Skeletal muscle cell (primary cell): ENCODE data around the gene RPL35.

ENCODE experiments used
- DNase-seq: peaks from one replicate; pipeline ENCODE4 v3.0.0-alpha.2; 2010; ENCODE audit warnings: low read depth
- H3K4me3 ChIP-seq: 2 replicates; pipeline ENCODE4 v1.5.1; 2011; ENCODE audit warnings: low read depth, mild to moderate bottlenecking, control low read depth, low read length, moderate library complexity

The RPL35 gene

GRCh38 chr9:124878021-124878420 is 16.3 kb upstream of the RPL35 start:
- no peak for DNase-seq
- H3K4me3 ChIP-seq = no peak overlapping the region

- no peak for DNase-seq
- no peak overlapping the region for H3K4me3 ChIP-seq
Observed at GRCh38 chr9:124877021-124877782, 15.4 kb upstream of the RPL35 start.

- no peak for DNase-seq
- no peak overlapping the region for H3K4me3 ChIP-seq
Observed at GRCh38 chr9:124875501-124875900, 13.7 kb upstream of the RPL35 start.

GRCh38 chr9:124873664-124874063 is 11.9 kb upstream of the RPL35 start:
- no peak overlapping the region for H3K4me3 ChIP-seq
- DNase-seq = no peak

- no peak for DNase-seq
- H3K4me3 ChIP-seq = peak overlapping the region; percentile 95
Observed at GRCh38 chr9:124871156-124871561, 9.4 kb upstream of the RPL35 start.

- peak overlapping the region; percentile 95 for H3K4me3 ChIP-seq
- no peak for DNase-seq
Observed at GRCh38 chr9:124870723-124871122, 9.0 kb upstream of the RPL35 start.

- DNase-seq = no peak
- peak overlapping the region; percentile 95 for H3K4me3 ChIP-seq
Observed at GRCh38 chr9:124869986-124870560, 8.3 kb upstream of the RPL35 start.

GRCh38 chr9:124869466-124869985 is 7.8 kb upstream of the RPL35 start:
- H3K4me3 ChIP-seq = peak overlapping the region; percentile 95
- DNase-seq = no peak

- H3K4me3 ChIP-seq = peak overlapping the region; percentile 95
- no peak for DNase-seq
Observed at GRCh38 chr9:124868511-124869465, 7.0 kb upstream of the RPL35 start.

- DNase-seq = no peak
- H3K4me3 ChIP-seq = no peak overlapping the region
Observed at GRCh38 chr9:124863371-124863871, 1.7 kb upstream of the RPL35 start.

GRCh38 chr9:124860582-124861341 is 995 bp downstream of the RPL35 start:
- no peak for DNase-seq
- peak overlapping the region; percentile 94 for H3K4me3 ChIP-seq

- no peak for DNase-seq
- H3K4me3 ChIP-seq = peak overlapping the region; percentile 94
Observed at GRCh38 chr9:124859803-124860581, 1.8 kb downstream of the RPL35 start.

GRCh38 chr9:124858330-124859046 is 3.3 kb downstream of the RPL35 start:
- no peak for DNase-seq
- H3K4me3 ChIP-seq = no peak overlapping the region

GRCh38 chr9:124857533-124858162 is 4.1 kb downstream of the RPL35 start:
- no peak overlapping the region for H3K4me3 ChIP-seq

GRCh38 chr9:124855944-124856765 is 5.6 kb downstream of the RPL35 start:
- no peak for DNase-seq
- H3K4me3 ChIP-seq = no peak overlapping the region

More at GRCh38 chr9:124857533-124858162, 4.1 kb downstream of the RPL35 start:
- no peak for DNase-seq

GRCh38 chr9:124855566-124855943 is 6.2 kb downstream of the RPL35 start:
- H3K4me3 ChIP-seq = no peak overlapping the region
- no peak for DNase-seq
